HG02798 (cell line): Measurements from ENCODE around the gene NDST3.
A peak's percentile ranks its signal among the peaks of the same experiment; 100 is the strongest.

Experiments
- ATAC-seq: cut with Tn5 transposase; IDR thresholded peaks from one replicate; pipeline ENCODE4 v1.9.1; 2021; ENCODE audit warnings: mild to moderate bottlenecking; ENCODE audit not compliant: unreplicated experiment, poor library complexity

The NDST3 gene

DNA sequence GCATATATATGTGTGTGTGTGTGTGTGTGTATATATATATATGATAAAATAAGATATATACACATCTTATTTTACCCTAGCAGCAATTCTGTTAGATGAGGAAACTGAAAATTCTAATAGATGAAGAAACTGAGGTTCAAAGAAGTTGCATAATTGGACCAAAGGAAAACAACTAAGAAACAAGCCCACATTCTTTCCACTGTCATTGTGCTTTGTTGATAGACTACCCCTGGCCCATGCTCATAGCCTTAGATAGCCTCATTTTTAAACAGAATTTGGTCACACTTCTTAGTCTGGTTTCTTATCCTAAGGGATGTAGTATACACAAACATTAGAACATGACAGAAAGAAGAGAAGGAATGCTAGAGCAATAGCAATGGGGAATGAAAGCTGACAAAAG lies 138.8 kb downstream of the NDST3 start:
- no peak for ATAC-seq

DNA sequence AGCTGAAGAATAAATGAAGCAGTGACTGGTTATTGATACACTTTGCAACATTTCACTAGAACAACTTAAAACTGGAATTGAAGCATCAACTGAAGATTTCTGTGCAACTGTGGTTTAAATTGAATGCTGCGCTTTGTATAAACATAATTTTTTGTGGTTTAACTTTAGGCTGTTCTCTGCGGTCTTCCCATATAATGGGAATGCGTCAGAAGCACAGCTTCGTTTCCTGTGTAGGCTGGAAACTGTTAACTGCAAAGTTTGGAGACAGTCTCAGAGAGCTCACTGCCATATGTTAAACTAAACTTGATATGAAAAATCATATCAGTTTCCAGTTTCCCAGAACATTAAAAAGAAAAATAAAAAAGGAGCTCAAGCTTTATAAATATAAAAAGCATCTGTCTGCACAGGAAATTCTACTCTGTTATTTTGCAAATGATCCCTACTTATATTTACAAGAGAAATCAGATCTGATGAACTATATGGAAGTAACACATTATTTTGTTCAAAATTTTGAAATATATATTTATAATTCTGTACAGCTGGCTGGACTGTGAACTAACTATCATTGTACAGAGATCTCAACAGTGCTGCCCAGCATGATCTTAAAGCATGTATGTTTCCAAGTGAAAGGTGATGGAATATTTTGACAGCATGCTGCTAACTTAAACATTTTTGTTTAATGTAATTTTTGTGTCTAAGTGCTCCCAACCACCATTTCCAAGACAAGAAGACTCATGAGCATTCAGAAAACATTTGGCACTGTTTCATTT lies 139.9 kb downstream of the NDST3 start:
- no peak for ATAC-seq

DNA sequence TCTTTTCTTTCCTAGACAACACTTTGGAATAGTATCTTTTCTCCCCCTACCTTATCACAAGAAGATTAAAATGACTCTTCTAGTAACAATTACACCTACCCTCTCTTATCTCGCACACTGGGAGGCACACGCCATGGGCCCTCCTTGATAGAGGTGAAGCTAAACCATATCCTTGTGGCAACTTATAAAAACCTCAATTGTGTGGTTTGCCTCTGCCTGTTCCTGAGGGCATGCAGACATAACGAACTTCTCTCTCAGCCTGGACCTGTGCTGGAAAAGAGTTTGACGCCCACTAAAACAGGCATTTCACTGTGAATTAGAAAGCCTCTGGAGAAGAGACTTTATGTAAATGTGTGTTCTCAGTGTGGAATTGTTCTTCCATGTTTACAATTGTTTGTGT lies 141.2 kb downstream of the NDST3 start:
- ATAC-seq: no peak

DNA sequence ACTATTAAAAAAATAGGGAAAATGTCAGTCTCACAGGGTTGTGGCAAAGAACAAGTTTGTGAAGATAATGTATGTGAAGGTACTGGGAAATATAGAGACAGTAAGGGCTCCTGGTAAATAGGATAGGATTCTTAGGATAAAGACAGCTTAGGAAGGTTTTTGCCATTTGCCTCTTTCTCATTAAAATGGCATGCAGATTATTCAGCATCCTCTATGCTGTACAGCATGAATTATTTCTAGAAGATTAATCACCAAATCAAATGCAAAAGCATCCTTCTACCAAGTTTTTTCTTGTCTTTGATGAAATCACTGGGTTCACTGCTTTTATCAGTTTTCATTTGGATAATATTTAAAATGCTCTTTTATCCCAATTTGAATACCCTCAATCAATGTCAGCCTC lies 142.8 kb downstream of the NDST3 start:
- no peak for ATAC-seq

DNA sequence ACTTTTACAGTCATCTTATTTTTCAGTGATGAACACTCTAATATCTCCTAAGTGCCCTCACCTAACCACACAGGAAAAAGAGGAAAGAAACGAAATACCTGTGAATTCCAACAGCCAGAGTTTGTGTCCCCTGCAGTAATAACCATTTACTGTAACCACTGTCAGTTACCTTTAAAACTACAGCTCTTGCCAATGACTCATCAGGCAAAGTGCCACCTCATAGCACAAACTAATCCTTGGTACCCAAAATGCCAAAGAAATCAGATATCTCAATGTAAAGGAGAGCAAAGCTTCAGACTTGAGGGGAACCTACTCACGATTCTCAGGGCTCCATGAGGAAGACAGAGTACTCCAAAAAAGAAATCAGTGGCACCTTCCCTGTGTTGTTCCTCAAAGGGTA lies 146.5 kb downstream of the NDST3 start:
- no peak for ATAC-seq

DNA sequence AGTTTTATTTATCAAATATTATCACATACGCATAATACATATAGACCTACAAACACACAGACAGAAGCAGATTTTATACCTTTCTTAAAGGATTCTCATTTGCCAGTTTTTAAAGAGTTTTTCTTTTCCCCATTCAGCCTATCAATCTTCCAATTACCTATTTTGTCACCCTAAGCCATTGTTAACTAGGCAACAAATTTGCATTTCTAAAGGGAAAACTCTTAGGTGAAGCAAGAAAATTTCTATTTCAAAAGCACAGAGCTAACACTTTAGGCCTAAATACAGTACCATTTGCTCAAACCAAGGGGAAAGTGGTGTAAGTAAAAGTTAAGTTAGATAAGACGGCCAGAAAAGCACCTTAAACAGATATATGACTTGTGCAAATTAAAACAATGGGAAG lies 156.6 kb downstream of the NDST3 start:
- ATAC-seq: no peak

DNA sequence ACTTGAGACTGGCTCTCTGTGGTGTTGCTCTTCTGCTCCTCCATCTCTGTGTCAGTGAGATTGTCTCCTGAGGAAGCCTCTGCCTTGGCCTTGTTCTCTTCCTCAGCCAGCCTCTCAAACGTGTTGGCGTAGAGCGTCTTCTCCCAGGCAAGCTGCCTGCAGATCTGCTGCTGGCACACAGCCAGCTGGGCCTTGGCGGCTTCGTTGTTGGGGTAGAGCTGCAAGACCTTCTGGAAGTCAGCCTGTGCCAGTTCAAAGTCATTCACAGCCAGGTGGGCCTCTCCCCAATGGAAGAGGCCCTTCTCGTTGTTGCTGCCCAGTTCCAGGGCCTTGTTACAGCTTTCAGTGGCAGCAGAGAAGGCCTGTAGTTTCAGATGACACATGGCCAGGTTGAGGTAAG lies 159.1 kb downstream of the NDST3 start:
- no peak for ATAC-seq

DNA sequence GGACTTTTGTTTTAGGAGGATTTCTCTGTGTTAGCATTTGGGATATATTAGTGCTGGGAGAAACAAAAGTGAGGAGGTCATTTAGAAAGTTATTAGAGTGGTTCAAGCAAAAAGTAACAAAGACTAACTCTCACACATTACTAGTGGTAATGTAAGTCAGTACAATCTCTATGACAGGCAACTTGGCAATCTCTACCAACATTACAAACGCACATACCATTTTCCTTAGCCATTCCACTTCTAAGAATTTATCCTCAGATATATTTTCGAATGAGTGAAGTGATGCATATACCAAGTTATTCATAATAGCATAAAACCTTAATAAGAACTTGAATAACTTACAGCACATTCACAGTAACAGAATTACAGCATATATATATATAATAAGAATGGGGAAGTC lies 172.3 kb downstream of the NDST3 start:
- ATAC-seq: no peak

DNA sequence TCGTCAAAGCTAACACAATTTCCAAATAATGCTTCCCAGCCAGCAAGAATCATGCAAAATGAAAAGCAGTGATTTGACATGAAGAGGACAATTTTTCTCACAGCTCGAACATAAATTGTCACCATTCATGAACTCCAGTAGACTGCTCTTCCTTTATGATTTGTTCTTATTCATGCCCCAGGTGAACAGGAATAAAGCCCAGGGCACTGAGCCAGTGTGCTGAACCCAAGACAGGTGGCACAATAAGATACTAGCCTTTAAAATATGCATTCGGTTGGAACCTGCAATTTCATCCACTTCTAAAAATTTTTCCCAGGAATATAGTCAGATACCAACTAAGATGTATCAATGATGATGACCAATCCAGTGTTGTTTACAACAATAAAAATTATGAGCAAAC lies 178.8 kb downstream of the NDST3 start:
- ATAC-seq: no peak

DNA sequence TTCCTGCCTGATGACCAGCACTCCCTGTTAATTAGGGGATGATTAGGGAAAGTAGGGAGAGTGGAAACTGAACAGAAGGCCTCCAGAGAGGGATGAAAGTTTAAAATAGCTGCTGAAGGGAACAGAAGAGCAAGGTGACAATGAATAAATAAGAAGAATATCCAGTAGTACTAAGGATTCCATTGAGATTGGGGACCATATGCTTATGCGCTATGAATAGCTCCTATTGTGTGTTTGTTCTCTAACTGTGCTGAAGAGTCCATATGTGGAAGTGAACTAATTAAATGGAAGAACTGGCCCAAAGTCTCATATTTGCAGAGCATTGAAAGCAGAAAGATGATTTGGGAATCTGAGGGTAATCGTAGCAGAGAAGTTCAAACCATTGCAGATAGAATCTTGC lies 181.5 kb downstream of the NDST3 start:
- no peak for ATAC-seq

DNA sequence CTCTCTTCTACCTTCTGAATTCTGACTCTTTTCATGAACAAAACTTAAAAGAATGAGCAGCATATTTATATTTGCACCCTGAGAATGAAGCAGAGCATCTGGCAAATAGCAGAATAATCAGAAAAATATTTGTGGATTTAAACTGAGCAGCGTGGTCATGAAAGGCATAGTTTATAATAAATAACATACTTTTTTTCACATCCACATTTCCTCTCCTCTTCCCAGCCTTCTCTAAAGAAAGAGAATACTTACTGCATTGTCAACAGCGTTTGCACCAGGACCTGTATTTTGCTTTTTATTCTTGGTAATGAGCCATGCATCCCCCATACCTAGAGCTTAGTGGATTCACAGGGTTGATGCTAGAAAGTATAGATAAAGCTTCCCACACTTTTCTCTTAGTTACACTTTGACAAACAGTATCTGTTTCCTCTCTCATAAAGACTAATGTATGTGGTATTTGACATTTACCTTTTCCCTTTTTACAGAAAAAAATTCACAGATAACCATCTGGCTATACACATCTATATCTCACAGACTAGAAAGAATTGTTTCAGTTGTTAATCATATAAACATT lies 187.0 kb downstream of the NDST3 start:
- no peak for ATAC-seq

DNA sequence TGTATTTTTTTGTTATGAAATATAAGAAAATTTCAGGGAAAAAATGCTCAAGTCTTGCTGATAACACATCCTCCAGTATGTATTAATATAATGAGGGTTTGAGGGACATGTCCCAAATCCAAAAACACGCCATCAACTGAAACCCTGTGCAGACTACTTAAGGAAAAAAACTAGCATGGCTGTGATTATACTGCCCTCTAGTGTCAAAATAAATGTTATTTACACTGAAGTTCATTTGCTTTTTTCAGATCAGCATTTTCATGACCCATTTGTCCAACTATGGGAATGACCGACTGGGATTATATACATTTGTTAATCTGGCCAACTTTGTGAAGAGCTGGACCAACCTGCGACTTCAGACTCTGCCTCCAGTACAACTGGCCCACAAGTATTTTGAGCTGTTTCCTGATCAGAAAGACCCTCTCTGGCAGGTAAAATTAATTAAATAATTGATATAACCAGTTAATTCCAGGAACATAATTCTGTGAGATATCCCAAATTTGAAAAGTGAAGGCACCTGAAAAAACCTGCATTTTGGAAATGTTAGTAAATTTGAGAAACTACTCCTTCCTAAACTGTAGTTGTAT lies 190.1 kb downstream of the NDST3 start:
- peak; percentile 63 for ATAC-seq

DNA sequence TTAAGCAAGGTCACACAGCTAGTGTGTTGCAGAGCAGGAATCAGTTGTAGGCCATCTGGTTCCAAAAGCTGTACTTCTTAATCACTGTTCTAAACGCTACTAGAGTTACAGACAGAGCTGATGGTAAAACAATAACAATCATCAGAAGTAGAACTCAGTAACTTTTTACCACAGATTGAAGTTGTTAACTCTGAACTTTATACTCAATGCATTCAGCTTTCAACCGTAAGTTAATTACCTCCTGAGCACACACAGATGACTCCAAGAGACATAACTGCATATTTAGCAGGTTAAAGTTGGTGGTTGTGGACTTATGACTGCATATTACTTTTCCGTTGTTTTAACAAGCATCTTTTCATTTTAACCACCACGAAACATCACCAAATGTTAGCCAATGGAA lies 191.2 kb downstream of the NDST3 start:
- no peak for ATAC-seq

DNA sequence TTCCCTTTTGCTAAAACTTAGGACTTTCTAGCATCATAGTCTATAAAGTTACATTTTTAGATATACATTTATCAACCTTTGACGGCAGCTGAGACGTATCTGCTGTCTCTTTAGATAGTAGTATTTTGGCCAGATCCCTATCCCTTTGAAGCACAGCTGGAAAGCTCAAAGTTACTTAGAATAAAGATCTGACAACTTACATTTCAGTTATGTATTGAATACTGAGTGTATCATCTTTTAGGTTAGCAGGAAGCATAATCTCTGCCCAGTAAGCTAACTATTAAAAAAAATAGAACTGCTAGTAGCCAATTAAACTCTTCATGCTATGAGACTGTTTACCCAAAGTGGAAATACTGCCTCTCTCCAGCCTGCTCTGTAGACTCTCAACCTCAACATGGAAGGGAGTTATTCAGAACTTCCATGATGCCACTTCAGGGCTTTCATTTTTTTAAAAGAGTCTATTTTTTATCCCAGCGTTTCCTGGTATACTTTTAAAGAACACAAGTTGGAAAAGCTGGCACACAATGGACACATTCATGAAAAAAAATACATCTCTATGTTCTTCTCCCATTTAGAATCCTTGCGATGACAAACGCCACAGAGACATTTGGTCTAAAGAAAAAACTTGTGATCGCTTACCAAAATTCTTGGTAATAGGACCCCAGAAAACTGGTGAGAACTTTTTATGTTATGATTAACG lies 192.2 kb downstream of the NDST3 start:
- no peak for ATAC-seq

DNA sequence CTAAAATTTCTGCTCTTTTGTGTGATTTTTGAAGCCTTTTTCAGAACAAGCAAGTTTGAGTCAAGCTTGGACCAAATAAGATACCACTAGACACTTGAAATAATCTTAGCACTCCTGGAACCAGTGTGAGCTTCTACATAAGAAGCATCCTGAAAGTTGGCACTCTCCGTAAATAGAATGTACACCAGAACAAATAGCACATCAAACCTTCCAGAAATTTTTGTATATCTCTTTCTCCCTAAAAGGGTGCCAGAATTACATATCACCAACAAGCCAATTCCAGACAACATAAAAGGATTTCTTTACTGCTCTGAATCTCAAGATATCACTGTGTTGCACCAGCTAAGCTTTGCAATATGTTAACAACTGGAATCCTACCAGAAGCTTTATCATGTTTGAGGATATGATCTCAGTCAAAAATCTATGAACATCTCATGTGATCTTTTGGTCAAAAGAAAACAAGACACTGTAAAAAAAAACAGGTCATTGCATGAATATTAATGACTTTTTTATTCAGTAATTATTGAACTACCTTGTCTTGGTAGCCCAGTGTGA lies 201.4 kb downstream of the NDST3 start:
- no peak for ATAC-seq

DNA sequence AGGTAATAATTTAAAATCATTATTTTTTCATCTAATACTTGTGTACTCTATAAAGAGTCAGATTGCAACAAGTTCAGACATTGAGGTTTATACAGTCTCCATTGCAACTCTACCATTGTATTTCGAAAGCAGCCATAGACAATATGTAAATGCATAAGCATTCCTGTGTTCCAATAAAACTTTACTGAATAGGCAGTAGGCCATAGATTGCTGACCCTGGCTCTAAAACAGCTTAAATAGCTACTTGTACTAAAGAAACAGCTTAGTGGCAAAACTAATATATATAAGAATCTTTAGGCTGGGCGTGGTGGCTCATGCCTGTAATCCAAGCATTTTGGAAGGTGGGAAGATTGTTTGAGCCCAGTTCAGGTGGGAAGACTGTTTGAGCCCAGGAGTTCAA lies 203.2 kb downstream of the NDST3 start:
- no peak for ATAC-seq

DNA sequence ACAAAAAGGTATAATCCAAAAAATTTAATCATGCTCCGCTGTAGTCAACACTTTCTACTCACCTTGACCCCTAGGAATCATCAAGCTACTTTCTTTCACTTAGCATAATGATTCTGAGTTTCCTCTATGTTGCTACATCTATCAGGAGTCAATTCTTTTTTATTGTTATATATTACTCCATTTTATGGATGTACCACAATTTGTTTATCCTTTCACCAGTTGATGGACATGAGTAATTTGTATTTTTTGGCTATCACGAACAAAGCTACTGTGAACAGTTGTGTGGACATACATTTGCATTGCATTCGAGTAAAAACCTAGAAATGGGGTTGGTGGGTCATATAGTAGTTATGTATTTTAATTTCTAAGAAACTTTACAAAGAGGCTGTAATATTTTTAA lies 215.6 kb downstream of the NDST3 start:
- ATAC-seq: no peak

DNA sequence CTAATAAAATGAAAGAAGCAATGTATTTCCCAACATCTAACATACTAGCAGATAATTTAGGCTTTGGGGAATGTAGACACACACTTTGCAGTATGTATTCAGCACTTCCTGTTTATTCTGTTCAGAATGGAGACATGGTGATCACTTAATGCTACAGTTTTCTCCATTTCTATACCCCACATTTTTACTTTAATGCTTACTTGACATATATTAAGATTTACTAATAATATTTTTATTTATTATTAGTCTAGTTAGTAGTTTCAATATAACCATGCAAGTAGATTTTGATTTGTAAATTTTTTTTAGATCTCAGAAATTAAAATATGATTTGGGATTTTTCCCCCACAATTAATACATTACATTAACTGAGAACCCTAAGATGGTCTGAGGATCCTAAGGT lies 220.1 kb downstream of the NDST3 start:
- ATAC-seq: no peak

DNA sequence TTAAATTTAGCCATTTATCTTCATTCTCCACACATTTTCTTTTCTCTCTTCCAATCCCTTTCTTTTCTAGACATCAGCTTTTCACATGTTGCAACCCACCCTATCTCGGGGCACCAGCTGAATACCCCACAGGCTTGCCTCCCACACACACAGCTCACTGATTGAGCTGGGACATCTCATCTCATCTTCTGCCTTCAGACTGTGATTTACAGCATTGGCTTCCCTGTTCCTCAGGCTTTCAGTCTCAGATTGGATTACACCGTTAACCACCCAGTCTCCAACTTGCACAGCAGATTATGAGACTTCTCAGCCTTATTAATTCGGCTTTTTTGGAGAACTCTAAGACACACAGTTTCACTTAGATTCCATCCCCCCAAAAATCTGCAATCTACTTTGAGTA lies 224.8 kb downstream of the NDST3 start:
- no peak for ATAC-seq

DNA sequence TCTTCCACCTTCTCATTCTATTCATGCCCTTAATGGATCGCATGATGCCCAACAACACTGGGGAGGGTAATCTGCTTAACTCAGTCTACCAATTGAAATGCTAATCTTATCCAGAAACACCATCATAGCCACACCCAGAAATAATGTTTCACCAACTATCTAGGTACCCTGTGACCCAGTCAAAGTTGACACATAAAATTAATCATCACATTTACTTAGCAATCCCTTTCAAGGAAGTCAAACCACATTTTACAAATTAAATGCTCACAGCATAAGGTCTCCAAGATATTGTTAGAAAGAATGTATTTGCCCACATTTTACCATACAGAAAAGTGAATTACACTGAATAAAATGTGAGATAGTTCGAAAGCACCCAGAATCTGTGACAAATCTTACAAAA lies 226.0 kb downstream of the NDST3 start:
- ATAC-seq: no peak

DNA sequence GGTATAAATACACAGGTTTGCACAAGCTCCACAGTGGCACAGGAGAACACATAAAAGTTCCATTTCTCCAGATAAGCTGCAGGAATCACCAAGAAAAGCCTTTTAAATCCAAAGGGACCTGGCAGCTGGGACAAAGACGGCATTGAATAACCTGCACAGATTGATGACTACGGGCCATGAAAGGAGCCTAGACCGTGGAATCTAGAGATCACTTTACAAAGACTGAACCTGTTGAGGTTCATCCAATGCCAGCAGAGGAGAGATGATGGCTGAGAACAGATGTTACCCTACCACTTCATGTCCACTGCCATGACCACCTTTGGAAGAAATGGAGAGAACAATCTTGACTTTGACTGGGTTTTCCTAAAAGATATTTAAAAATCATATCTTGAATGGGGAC lies 229.8 kb downstream of the NDST3 start:
- ATAC-seq: no peak
